IPS DF 4.7 (cell line): ENCODE measurements around the gene TRPC4AP.

Source experiments
- DNase-seq: peaks from one replicate; pipeline ENCODE4 v3.0.0-alpha.2; 2013; ENCODE audit warnings: low spot score; ENCODE audit errors: extremely low read depth

TRPC4AP gene

GRCh38 chr20:34988191-34988540 is 104.4 kb downstream of the TRPC4AP start:
- no peak for DNase-seq

GRCh38 chr20:34987288-34988190 is 105.1 kb downstream of the TRPC4AP start:
- no peak for DNase-seq

GRCh38 chr20:34986311-34987287 is 106.0 kb downstream of the TRPC4AP start:
- no peak for DNase-seq

GRCh38 chr20:34985461-34986310 is 106.9 kb downstream of the TRPC4AP start:
- no peak for DNase-seq

- no peak for DNase-seq
Observed at GRCh38 chr20:34984756-34985261, 107.8 kb downstream of the TRPC4AP start.

GRCh38 chr20:34983995-34984735 is 108.4 kb downstream of the TRPC4AP start:
- DNase-seq, result peak; percentile 44

- no peak for DNase-seq
Observed at GRCh38 chr20:34983089-34983820, 109.4 kb downstream of the TRPC4AP start.

- DNase-seq, result no peak
Observed at GRCh38 chr20:34982270-34983088, 110.1 kb downstream of the TRPC4AP start.

GRCh38 chr20:34980543-34981233 is 111.9 kb downstream of the TRPC4AP start:
- no peak for DNase-seq

GRCh38 chr20:34979366-34980153 is 113.0 kb downstream of the TRPC4AP start:
- peak; percentile 30 for DNase-seq

GRCh38 chr20:34978092-34978744 is 114.4 kb downstream of the TRPC4AP start:
- DNase-seq, result no peak

GRCh38 chr20:34977365-34978091 is 115.1 kb downstream of the TRPC4AP start:
- DNase-seq, result no peak

- DNase-seq, result no peak
Observed at GRCh38 chr20:34976286-34976685, 116.3 kb downstream of the TRPC4AP start.

- DNase-seq, result no peak
Observed at GRCh38 chr20:34974246-34974645, 118.4 kb downstream of the TRPC4AP start.

GRCh38 chr20:34971561-34972235 is 120.9 kb downstream of the TRPC4AP start:
- no peak for DNase-seq
